Heart right ventricle (tissue), 16 donors: ENCODE data around the gene KCNJ6. TPM values are rescaled to one million over a fixed set of nuclear protein-coding genes. Genes with fewer than 3 reads are reported as not detected.
"Not testable (repeated sequence)": the region's sequence is repeated elsewhere in the genome, so short reads cannot be mapped to it uniquely, and the experiment has no call there.

Experiments
- ATAC-seq, 8 donors: fragments of 200-7000 bp; cut with Tn5 transposase; one replicate each; pipeline ENCODE4 v1.9.1; 2020; ENCODE audit warnings: mild to moderate bottlenecking in 8 of 8, moderate library complexity in 8 of 8, moderate number of reproducible peaks in 1 of 8
- DNase-seq, 2 donors: peaks; one replicate each; pipeline ENCODE4 v3.0.0-alpha.2; 2020
- H3K27ac ChIP-seq, 10 donors: fragments of 200-600 bp; sonication (generic) in 2 of 10; one replicate each; pipeline versions ENCODE4 v1.5.0 to v1.8.0; 2020 to 2022; ENCODE audit warnings: mild to moderate bottlenecking in 3 of 10
- H3K27me3 ChIP-seq, 7 donors: fragments of 200-600 bp; one replicate each; pipeline ENCODE4 v1.8.0; 2021 to 2022; ENCODE audit warnings: mild to moderate bottlenecking in 2 of 7
- H3K36me3 ChIP-seq, 9 donors: fragments of 200-600 bp; sonication (generic) in 1 of 9; one replicate each; pipeline versions ENCODE4 v1.5.0 to v1.8.0; 2020 to 2022; ENCODE audit warnings: mild to moderate bottlenecking in 2 of 9
- H3K4me1 ChIP-seq, 9 donors: fragments of 200-600 bp; sonication (generic) in 1 of 9; one replicate each; pipeline versions ENCODE4 v1.5.0 to v1.8.0; 2020 to 2022; ENCODE audit warnings: mild to moderate bottlenecking in 4 of 9
- H3K4me3 ChIP-seq, 10 donors: fragments of 200-600 bp; sonication (generic) in 2 of 10; one replicate each; pipeline versions ENCODE4 v1.5.0 to v1.8.0; 2020 to 2022; ENCODE audit warnings: mild to moderate bottlenecking in 7 of 10, moderate library complexity in 2 of 10
- H3K9me3 ChIP-seq, 11 donors: fragments of 200-600 bp in 10 of 11; sonication (generic) in 2 of 11; one replicate each; pipeline versions ENCODE4 v1.5.0 to v1.8.0; 2013 to 2022; ENCODE audit warnings: mild to moderate bottlenecking in 2 of 11, control low read depth in 1 of 11, moderate library complexity in 1 of 11
- CTCF ChIP-seq, 9 donors: fragments of 200-600 bp; sonication (generic) in 2 of 9; IDR thresholded peaks; one replicate each; pipeline versions ENCODE4 v1.5.0 to v1.8.0; 2021 to 2022; ENCODE audit warnings: antibody characterized with exemption in 9 of 9, mild to moderate bottlenecking in 5 of 9, moderate library complexity in 1 of 9
- WGBS, 2 donors: extraction: QIAGEN DNeasy Blood & Tissue Kit; methylation state at CpG; one replicate each; pipeline ENCODE4 v1.1.7; 2013; ENCODE audit warnings: inconsistent platforms in 1 of 2; 5-methylcytosine and 5-hydroxymethylcytosine counted together
- intact Hi-C, 10 donors: fragments of 100-400 bp; cut with DNase I; formaldehyde crosslinking; loops; one replicate each; pipeline versions ENCODE4 v1.11.1 to v1.14.2; 2022
- polyA plus RNA-seq, 2 donors: library from polyadenylated mRNA; stranded (reverse); fragments of 200-250 nt; gene quantifications; one replicate each; pipeline ENCODE4 v1.2.3, GENCODE V29; 2013
- total RNA-seq, 10 donors: library from RNA; stranded (reverse); fragmentation: NEBNext Ultra II Directional in 3 of 10; extraction: Animal tissue kit (Norgen Biotek cat#: 25700) in 3 of 10; gene quantifications; one replicate each; pipeline versions ENCODE4 v1.2.1 to v1.2.4, GENCODE V29; 2021 to 2023
- donor health status: Arrhythmogenic right ventricular cardiomyopathy.
- donor health status: ischemic (EF 13 %, LVEDD 7.1; RV severe dilation, severe dysfunction).
- donor health status: healthy with polysubstance abuse.
- donor health status: DM: no; HTN: yes; CAD: no.
- donor health status: DM: no; HTN: no; CAD: no.
- donor health status: ischemic (EF 25% LVEDD 6.9; RV normal size, moderate dysfunction).
- donor health status: ischemic (EF 25% LVEDD 5.7; RV mildly dilated, moderate dysfunction).
- donor health status: healthy.
- donor health status: DM: yes; HTN: yes; CAD: no.
- donor health status: Ischemic cardiomyopathy.
- donor health status: ischemic (EF 35%, LVEDD 5.7; RV mildly dilated, moderate dysfunction).
- donor health status: nonischemic (EF 11% LVEDD 7.7; RV severe dilation, severe dysfunction).
- donor health status: DM: yes; HTN: yes; CAD: no.
- donor health status: PGD.
- donor health status: ischemic (EF 29% LVEDD 5.4; RV normal size, mild dysfunction).
- donor health status: nonischemic (EF 23%, LVEDD 6.1; RV moderate dilation, normal function).

Gene KCNJ6
- total and polyA plus RNA-seq, 12 donors, result not detected

GRCh38 chr21:37579356-37579755 lies 336.9 kb downstream of the KCNJ6 start:
- H3K27me3 ChIP-seq, result no peaks in the 10 kb centered on the region
- intact Hi-C loops, result no loop called here

GRCh38 chr21:37578471-37579126 lies 337.7 kb downstream of the KCNJ6 start:
- DNase-seq (no peak), ATAC-seq (no peak)
- Histone ChIP-seq H3K9me3 (peaks cover 0 to 24% (median 13%) of the 10 kb centered on the region in 11 donors), H3K27ac (no peak overlapping the region), H3K4me1 (peaks cover 0 to 13% (median 0%) of the 10 kb centered on the region in 9 donors), H3K36me3 (no peaks in the 10 kb centered on the region), H3K27me3 (no peaks in the 10 kb centered on the region), H3K4me3 (no peak overlapping the region)
- 96% methylated on average over 2 of the region's 2 CpGs for WGBS, 2 donors
- intact Hi-C loops, result no loop called here
- TF ChIP-seq CTCF (IDR thresholded peaks at IDR 0.05), result no peak

More at GRCh38 chr21:37579356-37579755, 336.9 kb downstream of the KCNJ6 start:
- Histone ChIP-seq H3K27ac (no peak overlapping the region), H3K4me3 (no peak overlapping the region), H3K4me1 (peaks cover 0 to 13% (median 0%) of the 10 kb centered on the region in 9 donors), H3K9me3 (peaks cover 0 to 24% (median 13%) of the 10 kb centered on the region in 11 donors), H3K36me3 (no peaks in the 10 kb centered on the region)
- 81 to 86% methylated on average over 1 of the region's 1 CpG for WGBS, 2 donors
- DNase-seq, result no peak
- no peak for ATAC-seq
- TF ChIP-seq CTCF (IDR thresholded peaks at IDR 0.05), result no peak

GRCh38 chr21:37576929-37577328 lies 339.3 kb downstream of the KCNJ6 start:
- H3K27me3 ChIP-seq, H3K4me1 ChIP-seq, intact Hi-C loops, DNase-seq, H3K27ac ChIP-seq, ATAC-seq, H3K36me3 ChIP-seq, H3K4me3 ChIP-seq: not testable (repeated sequence)
- peaks cover 0 to 24% (median 13%) of the 10 kb centered on the region in 11 donors for H3K9me3 ChIP-seq
- 92 to 100% methylated on average over 1 of the region's 1 CpG for WGBS, 2 donors

- TF ChIP-seq CTCF (IDR thresholded peaks at IDR 0.05), result no peak
- no peak for ATAC-seq
- Histone ChIP-seq H3K9me3 (peaks cover 0 to 24% (median 13%) of the 10 kb centered on the region in 11 donors), H3K36me3 (no peaks in the 10 kb centered on the region), H3K4me1 (peaks cover 0 to 3% (median 0%) of the 10 kb centered on the region in 9 donors), H3K27ac (no peak overlapping the region), H3K4me3 (no peak overlapping the region), H3K27me3 (no peaks in the 10 kb centered on the region)
- intact Hi-C loops, result no loop called here
- no peak for DNase-seq
- WGBS, 2 donors, result 83 to 84% methylated on average over 11 of the region's 11 CpGs
Observed at GRCh38 chr21:37575580-37575979, 340.7 kb downstream of the KCNJ6 start.

- Histone ChIP-seq H3K36me3 (no peaks in the 10 kb centered on the region), H3K4me3 (no peak overlapping the region), H3K4me1 (no peaks in the 10 kb centered on the region), H3K27me3 (no peaks in the 10 kb centered on the region), H3K27ac (no peak overlapping the region), H3K9me3 (peaks cover 0 to 24% (median 13%) of the 10 kb centered on the region in 11 donors)
- ATAC-seq (no peak), DNase-seq (no peak)
- TF ChIP-seq CTCF (IDR thresholded peaks at IDR 0.05), result no peak
- intact Hi-C loops, result no loop called here
- 93 to 96% methylated on average over 7 of the region's 7 CpGs for WGBS, 2 donors
Observed at GRCh38 chr21:37574751-37575150, 341.5 kb downstream of the KCNJ6 start.
